B cell (primary cell): ENCODE data around the gene ING5.

Source experiments
- EZH2 ChIP-seq: IDR thresholded peaks from 2 replicates; pipeline ENCODE4 v1.6.1; 2012; ENCODE audit warnings: borderline replicate concordance, low read depth, mild to moderate bottlenecking, moderate library complexity, low read length; ENCODE audit not compliant: insufficient read depth, poor library complexity, severe bottlenecking
- TF ChIP-seq, protein P1 (sequence below): fragments of 200-600 bp; IDR thresholded peaks from one replicate; pipeline ENCODE4 v1.8.0; 2022; ENCODE audit warnings: antibody characterized with exemption, mild to moderate bottlenecking

DNA sequence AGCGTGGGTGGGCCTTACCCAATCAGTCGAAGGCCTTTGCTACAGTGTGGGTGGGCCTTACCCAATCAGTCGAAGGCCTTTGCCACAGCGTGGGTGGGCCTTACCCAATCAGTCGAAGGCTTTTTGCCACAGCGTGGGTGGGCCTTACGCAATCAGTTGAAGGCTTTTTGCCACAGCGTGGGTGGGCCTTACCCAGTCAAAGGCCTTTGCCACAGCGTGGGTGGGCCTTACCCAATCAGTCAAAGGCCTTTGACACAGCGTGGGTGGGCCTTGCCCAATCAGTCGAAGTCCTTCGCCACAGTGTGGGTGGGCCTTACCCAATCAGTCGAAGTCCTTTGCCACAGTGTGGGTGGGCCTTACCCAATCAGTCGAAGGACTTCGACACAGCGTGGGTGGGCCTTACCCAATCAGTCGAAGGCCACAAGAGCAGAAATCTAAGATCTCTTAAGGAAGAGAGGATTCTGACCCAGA lies 58.5 kb downstream of the ING5 start:
- TF ChIP-seq, protein P1, sequence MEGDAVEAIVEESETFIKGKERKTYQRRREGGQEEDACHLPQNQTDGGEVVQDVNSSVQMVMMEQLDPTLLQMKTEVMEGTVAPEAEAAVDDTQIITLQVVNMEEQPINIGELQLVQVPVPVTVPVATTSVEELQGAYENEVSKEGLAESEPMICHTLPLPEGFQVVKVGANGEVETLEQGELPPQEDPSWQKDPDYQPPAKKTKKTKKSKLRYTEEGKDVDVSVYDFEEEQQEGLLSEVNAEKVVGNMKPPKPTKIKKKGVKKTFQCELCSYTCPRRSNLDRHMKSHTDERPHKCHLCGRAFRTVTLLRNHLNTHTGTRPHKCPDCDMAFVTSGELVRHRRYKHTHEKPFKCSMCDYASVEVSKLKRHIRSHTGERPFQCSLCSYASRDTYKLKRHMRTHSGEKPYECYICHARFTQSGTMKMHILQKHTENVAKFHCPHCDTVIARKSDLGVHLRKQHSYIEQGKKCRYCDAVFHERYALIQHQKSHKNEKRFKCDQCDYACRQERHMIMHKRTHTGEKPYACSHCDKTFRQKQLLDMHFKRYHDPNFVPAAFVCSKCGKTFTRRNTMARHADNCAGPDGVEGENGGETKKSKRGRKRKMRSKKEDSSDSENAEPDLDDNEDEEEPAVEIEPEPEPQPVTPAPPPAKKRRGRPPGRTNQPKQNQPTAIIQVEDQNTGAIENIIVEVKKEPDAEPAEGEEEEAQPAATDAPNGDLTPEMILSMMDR: no peak
- TF ChIP-seq EZH2: no peak
